Right ventricle myocardium inferior (tissue), 1 donor: ENCODE measurements around the gene FRY. TPM values are rescaled to one million over a fixed set of nuclear protein-coding genes. Genes with fewer than 3 reads are reported as not detected.

ENCODE experiments used
- ATAC-seq: fragments of 200-7000 bp; cut with Tn5 transposase; one replicate; pipeline ENCODE4 v1.9.1; 2020; ENCODE audit warnings: mild to moderate bottlenecking, moderate library complexity
- DNase-seq: peaks from one replicate; pipeline ENCODE4 v3.0.0; 2021; ENCODE audit errors: missing footprints
- intact Hi-C: fragments of 100-400 bp; cut with DNase I; formaldehyde crosslinking; loops from one replicate; pipeline ENCODE4 v1.11.0; 2022
- total RNA-seq: library from RNA; stranded (reverse); fragmentation: NEBNext Ultra II Directional; extraction: Animal tissue kit (Norgen Biotek cat#: 25700); gene quantifications from one replicate; pipeline ENCODE4 v1.2.1, GENCODE V29; 2021
- donor health status: DM: no; HTN: yes; CAD: no; lungs with severe emphysema.

FRY gene
- total RNA-seq, 1 donor from 2014 or later: 146 TPM

DNA sequence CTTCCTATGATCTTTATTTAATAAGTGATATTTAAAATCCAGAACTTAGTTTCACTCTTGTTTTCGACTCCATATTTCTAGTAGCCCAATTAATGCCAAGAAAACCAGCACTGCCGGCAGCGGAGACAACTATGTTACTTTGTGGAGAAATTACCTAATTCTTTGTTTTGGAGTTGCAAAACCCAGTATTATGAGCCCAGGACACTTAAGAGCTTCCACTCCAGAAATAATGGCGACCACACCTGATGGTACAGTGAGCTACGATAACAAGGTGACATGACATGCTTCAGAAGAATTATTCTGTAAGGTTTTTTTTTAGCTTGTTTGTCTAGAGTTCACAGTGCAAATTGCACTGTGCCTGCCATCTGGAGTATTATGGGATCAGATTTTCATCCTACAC, 147.2 kb downstream of the FRY start:
- ATAC-seq: no peak
- no peak for DNase-seq
- intact Hi-C loops: loop anchor here (10.0 kb wide), 1 partner anchor 354 kb away; no protein-coding TSS in a partner anchor

- ATAC-seq: no peak
- DNase-seq: no peak
- intact Hi-C loops: loop anchor here (10.0 kb wide), 1 partner anchor 355 kb away; no protein-coding TSS in a partner anchor
Observed at GRCh38 chr13:32179708-32180107, 148.1 kb downstream of the FRY start.

GRCh38 chr13:32187651-32188050, 156.1 kb downstream of the FRY start:
- no peak for DNase-seq
- intact Hi-C loops: no loop called here
- ATAC-seq: no peak

DNA sequence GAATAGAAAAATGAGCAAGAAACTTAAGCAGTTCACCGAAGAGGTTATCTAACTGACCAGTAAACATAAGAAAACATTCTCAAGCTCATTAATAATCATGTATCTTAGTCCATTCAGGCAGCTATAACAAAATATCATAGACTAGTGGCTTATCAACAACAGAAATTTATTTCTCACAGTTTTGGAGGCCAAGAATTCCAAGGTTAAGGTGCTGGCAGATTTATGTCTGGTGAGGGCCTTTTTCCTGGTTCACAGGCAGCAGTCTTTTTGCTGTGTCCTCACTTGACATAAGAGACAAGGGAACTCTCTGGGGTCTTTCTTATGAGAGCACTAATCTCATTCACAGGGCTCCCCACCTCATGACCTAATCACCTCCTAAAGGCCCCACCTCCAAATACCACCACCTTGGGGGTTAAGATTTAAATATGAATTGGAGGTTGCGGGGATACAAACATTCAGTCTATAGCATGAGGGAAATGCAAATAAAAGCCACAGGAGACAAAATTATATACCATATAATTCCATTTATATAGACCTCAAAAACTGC, 160.0 kb downstream of the FRY start:
- ATAC-seq: no peak
- DNase-seq: no peak
- intact Hi-C loops: no loop called here

- DNase-seq (no peak), ATAC-seq (no peak)
- intact Hi-C loops: no loop called here
Observed at GRCh38 chr13:32195713-32196112, 164.1 kb downstream of the FRY start.

DNA sequence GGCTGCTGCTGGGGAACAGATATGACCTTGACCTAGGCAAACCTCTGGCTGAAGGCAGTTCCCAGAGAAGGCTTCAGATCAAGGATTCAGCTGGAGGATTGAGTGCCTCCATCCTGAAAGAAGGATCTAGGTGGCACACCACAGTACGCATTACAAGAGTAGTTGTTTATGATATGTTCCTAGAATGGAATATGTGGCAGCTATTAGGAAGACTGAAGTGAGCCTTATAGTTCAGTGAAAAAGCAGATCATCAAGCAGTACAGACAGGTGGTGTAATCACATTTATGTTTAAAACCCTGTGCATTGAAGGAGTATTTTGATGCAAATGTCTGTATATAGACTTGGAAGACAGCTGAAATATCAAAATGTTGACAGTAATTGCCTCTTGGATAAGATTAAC, 167.6 kb downstream of the FRY start:
- no peak for ATAC-seq
- intact Hi-C loops: no loop called here
- DNase-seq: no peak

DNA sequence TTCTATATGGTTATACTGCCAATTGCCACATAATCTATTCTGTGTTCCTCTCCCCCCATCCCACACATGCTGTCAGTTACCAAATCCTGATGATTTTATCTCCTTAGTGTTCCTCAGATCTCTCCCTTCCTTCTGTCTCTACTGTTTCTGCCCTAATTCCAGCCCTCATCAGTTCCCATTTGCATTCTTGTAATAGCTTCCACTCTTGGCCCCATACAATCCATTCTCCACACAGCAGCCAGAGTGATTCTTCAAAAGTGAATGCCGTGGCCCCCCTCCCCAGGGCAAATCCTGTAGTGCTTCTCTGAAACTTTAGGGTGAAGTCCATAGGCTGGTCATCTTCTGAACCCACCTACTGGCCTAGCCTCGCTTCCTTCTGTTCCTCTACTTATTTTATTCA, 169.2 kb downstream of the FRY start:
- no peak for ATAC-seq
- no peak for DNase-seq
- intact Hi-C loops: loop anchor here (5.0 kb wide), 1 partner anchor 38 kb away; no protein-coding TSS in a partner anchor

- ATAC-seq: no peak
- intact Hi-C loops: loop anchor here (5.0 kb wide), 1 partner anchor 40 kb away; no protein-coding TSS in a partner anchor
Observed at GRCh38 chr13:32201809-32202208, 170.2 kb downstream of the FRY start.

GRCh38 chr13:32202268-32202667, 170.7 kb downstream of the FRY start:
- ATAC-seq (no peak), DNase-seq (no peak)
- intact Hi-C loops: loop anchor here (5.0 kb wide), 1 partner anchor 40 kb away; no protein-coding TSS in a partner anchor

More at GRCh38 chr13:32201809-32202208, 170.2 kb downstream of the FRY start:
- DNase-seq: no peak

- ATAC-seq (no peak), DNase-seq (no peak)
- intact Hi-C loops: loop anchor here (5.0 kb wide), 1 partner anchor 41 kb away; no protein-coding TSS in a partner anchor
Observed at GRCh38 chr13:32203221-32203620, 171.6 kb downstream of the FRY start.

GRCh38 chr13:32203736-32204135, 172.2 kb downstream of the FRY start:
- no peak for DNase-seq
- intact Hi-C loops: loop anchor here (5.0 kb wide), 1 partner anchor 41 kb away; no protein-coding TSS in a partner anchor
- ATAC-seq: peak; percentile 84

DNA sequence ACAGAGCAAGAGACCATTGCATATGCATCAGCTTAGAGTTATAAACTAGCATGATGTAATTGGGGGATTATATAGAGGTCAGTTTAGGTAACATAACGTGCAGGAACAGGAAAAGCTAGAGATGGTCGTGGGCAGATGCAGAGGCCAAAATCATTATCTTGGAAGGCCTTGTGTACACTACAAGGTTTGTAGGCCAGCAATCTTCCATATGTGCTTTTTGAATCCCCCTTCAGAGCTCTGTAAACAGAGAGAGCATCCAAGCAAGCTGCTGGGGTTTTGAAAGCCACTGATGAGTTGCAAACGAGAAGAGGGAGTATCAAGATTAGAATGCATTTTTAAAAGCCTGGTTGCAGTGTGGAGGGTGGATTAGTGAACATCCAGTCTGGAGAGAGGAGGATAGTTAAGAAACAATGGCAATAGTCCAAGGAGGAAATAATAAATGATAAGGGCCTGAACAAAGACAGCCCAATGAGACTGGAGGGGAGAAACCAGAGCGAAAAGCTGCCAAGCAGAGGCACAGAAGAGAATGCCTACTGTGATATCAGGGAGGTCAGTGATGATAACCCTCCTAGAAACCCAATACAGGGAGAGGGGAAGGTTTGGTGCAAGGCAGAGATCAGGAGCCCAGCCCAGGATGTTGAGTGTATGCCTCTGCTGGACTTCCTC, 174.0 kb downstream of the FRY start:
- DNase-seq (no peak), ATAC-seq (peak; percentile 11)
- intact Hi-C loops: no loop called here

GRCh38 chr13:32206097-32206740, 174.6 kb downstream of the FRY start:
- ATAC-seq (no peak), DNase-seq (no peak)
- intact Hi-C loops: no loop called here

GRCh38 chr13:32208860-32209259, 177.3 kb downstream of the FRY start:
- DNase-seq (no peak), ATAC-seq (no peak)
- intact Hi-C loops: no loop called here

DNA sequence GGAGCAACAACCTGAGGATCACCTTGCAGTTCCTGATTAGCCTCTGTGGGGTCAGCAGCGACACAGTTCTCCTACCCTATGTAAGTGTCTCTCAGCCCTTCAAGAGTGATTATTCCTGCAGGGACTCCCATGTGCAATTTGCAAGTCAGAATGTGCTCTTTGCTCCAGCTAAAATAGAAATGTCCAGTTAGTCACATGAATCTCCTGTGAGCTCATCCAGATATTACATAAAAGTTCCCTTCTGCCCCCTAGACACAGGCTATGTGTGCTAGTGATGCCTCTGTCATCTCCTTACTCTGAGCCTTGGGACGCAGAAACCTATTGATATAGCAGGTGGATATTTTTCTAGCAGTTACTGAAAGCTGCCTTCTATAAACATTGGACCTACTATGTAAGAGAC, 178.1 kb downstream of the FRY start:
- intact Hi-C loops: no loop called here
- DNase-seq (no peak), ATAC-seq (peak; percentile 67)

DNA sequence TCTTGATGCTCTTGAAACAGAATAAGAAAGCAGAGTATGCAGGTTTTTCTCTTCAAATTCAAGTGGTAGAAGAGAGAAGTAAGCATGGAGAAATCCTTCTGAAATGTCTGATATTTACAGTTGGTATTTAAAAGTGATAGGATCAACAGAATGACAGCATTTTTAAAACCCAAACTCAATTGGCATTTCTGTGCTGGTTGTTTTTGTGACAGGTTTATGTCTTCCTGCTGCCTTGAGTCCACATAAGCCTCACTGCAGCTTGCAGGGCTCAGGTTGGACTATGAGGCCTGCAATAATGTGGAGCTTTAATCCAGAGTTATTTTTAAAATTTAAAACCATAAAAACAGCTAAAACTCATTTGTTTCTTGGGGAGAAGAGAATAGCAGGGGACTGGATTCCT, 178.5 kb downstream of the FRY start:
- intact Hi-C loops: no loop called here
- ATAC-seq (no peak), DNase-seq (no peak)

DNA sequence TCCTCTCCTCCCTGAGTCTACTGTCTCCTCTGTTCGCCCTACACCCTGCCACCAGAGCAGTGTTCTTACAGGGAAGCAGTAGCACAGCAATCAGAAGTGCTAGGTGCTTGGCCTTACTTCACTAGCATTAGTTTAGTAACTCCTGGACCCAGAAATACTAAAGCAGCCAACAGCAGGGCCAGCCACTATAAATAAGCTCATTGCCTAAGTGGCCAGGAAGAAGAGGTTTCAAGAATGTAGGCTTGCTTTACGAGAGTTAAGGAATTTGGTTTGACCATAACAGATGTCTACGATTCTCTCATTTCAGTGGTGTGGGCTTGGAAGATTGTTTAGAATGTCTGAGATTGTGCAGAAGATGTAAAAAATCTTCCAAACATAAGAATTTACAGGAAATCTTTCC, 180.2 kb downstream of the FRY start:
- DNase-seq (no peak), ATAC-seq (peak; percentile 74)
- intact Hi-C loops: no loop called here

GRCh38 chr13:32212421-32212820, 180.8 kb downstream of the FRY start:
- DNase-seq (no peak), ATAC-seq (no peak)
- intact Hi-C loops: no loop called here

GRCh38 chr13:32213626-32214025, 182.1 kb downstream of the FRY start:
- intact Hi-C loops: no loop called here
- DNase-seq (no peak), ATAC-seq (no peak)

DNA sequence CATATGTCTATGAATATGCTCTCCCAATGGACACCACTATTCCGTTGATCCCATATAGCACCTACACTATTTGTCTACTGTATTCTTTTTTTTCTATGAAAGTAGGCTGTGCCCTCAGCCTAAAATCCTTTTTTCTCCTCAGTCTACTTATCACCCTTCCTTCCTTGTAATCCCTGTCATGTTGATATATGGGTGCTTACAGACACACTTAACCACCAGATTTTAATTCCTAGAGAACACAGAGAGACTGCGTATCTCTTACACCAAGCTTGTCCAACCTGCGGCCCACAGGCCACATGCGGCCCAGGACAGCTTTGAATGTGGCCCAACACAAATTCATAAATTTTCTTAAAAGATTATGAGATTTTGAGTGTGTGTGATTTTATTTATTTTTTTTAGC, 182.5 kb downstream of the FRY start:
- intact Hi-C loops: no loop called here
- DNase-seq (no peak), ATAC-seq (no peak)
